GM18858 (cell line): ENCODE measurements around the gene GLI3.

ENCODE experiments used
- ATAC-seq: cut with Tn5 transposase; IDR thresholded peaks from one replicate; pipeline ENCODE4 v1.9.1; 2021; ENCODE audit not compliant: unreplicated experiment

The GLI3 gene

DNA sequence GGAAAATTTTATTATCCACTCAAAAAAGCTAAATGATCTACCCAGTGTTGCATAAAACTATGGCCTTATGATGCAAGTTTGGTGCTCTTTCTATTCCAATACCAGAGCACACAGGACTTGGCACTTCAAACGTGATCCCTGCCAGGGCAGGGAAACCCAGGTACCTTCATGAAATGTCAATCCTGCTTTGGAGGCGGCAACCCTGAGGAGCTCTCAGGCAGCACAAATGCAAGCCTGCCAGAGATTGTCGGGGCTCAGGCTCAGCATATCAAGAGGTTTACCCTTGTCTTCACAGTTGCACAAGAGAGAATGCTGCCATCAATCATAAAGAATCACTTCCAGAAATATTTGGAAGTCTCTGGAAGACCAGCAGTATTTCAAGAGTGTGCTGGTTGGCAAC is 151.5 kb downstream of the GLI3 start:
- no peak for ATAC-seq

DNA sequence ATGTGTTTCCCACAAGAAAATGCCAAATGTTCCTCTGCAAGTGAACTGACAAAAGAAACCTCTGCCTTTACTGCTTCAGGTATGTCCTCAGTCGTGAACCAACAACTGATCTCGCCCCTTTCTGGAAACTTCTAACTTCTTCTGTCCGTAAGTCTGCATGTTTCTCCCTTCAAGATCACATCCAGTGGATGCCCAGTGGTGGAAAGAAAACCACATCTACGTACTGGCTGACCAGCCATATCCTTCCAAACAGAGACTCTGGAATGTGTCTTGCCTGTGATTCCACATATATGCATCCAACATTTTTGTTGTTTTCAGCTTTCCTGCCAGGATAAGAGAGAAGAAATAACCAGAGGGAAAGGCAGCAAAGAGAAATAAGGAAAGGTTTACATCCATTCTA is 152.7 kb downstream of the GLI3 start:
- ATAC-seq: no peak

DNA sequence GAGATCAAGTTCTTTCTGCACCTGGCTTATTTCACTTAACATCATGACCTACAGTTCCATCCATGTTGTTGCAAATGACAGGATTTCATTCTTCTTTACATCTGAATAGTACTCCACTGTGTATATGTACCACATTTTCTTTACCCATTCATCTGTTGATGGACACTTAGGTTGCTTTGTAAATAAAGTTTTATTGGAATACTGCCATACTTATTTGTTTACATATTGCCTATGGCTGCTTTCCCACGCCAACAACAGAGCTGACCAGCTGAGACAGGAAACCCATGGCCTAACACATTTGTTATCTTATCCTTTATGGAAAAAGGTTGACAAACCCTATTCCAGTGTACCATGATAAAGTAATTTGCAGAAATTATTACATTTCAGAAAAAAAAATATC is 153.7 kb downstream of the GLI3 start:
- ATAC-seq: no peak

DNA sequence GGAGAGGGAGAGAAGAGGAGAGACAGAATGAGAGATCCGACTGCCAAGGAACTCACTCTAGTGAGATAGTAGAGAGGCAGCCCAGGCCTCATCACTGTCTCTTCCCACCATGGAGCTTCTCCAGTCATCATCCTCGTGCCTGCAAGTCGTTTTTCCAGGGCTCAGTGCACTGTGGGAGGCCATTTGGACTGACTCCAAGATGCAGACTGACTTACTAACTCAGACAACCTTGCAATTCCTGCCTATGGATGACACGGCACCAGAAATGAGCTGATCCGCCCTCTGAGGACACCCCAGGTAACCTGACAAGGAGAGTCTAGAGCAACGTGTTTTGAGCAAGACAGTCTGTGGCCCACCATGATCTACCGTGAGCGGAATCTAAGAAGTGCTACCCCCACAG is 154.9 kb downstream of the GLI3 start:
- no peak for ATAC-seq

DNA sequence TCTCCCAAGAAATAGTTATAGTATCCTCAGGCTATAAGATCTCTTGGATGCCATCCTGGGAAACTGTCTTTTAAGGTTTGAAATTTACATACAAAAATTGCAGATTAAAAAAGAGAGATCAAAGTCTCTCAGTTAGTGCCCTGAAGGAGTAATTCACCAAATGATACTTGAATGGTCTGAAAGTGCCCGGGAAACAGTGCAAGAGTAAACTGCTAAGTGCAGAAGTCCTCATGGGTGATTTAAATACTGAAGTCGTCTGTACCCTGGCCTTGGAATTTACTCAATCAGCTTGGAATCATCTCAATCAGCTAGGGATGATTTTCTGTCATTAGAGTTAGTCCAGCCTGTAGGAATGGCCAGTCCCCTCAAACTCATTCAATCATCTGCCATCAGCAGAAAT is 155.3 kb downstream of the GLI3 start:
- no peak for ATAC-seq

DNA sequence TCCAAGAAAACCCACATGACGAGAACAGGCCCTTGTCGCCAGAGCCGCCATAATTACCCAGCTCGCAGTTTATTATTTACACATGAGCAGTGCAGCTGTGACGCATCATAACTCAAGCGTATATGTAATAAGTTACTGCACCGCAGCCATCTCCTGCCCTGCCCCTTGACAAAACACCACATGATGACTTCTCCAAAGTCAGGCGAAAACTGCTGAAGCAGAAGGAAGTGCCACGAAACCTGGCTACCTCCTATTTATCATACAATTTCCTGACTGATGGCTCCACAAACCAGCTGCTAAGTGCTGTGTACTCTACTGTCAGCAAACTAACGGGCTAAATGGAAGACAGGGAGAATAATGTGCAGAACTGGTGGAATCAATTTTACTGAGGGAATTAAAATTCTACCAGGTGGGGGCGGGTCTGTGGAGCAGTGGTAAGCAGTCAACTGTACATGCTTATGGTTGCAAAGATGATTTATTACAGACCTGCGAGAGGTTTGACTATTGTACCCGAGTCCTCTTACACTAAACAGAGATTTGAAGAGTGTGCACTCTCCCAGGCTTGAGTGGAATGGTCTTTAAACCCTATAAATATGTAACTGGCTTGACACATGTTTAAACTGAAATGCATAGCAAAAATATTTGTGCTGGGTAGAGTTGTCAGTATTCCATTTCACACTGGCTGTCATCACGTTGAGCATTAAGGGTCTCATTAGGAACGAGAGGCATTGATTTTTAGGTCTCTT is 156.0 kb downstream of the GLI3 start:
- ATAC-seq: no peak

DNA sequence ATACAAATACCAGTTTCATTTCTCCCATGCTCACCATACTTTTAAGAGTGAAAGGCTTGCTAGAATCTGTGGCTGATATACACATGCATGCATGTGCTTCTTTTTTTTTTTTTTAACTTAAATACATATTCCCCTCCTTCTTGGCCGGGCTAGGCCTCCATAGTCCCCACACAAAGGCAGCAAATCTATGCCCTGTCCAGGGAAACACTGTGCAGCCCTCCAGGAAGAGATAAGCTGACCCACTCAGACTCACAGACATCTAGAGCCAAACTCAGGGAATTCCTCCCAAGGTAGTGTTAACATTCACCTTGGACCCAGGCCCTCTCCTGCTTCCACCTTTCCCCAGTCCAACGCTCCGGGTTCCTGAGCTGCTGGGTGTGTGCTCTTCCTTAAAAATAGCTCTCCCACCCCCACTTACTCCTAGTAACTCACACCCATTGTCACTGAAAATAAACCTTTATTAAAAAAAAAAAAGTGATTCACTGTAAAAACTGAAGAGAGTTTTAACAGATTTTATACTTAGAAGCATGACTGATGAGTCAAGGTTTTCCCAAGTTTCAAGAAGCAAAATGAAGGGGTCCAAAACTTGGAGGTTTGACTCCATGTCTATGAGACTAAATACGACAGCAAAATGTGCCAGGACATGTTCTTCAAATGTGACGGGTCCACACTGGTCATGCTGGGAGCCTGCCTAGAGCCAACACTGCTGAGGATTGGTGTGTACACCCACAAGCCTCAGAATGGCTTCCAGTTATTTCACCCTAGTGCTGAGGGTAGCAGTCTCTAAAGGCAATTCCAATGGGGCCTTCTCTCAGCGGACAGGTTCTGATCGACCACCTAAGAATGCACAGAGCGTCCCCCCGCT is 159.5 kb downstream of the GLI3 start:
- ATAC-seq: no peak

DNA sequence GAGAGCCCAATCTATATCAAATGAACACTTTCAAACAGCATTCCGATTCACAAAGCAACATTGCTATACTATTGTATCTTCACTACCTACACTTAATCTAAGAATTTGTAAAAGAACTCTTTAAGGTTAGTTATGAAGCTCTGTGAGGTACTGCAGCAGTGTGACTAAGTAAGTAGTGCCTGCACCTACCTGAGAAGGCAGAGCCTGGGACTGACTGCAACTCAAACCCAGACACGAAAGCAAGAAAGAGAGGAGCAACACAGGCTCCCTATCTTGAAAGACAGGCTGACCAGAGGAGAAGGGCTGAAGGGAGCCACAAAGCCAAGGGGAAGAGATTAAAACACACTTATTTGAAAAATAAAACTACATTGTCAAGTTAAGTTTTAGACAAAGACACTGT is 160.1 kb downstream of the GLI3 start:
- ATAC-seq: no peak

DNA sequence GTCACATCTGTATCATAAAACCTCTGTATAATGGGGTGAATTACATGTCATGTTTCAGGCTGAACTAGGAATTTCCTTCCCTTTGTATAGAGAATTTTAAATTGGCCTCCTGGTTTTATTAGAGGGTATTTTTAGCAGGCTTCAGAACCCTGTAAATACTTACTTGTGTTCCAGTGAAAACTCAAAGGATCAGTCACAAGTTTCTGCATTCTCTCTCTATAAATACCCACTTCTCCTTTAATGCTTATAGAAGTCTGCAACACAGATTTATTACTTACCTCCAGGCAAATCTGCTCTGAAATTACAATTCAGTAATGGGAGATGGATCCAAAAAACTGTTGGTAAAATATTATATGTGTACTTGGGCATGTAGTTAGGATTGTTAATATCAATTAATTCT is 161.6 kb downstream of the GLI3 start:
- no peak for ATAC-seq

DNA sequence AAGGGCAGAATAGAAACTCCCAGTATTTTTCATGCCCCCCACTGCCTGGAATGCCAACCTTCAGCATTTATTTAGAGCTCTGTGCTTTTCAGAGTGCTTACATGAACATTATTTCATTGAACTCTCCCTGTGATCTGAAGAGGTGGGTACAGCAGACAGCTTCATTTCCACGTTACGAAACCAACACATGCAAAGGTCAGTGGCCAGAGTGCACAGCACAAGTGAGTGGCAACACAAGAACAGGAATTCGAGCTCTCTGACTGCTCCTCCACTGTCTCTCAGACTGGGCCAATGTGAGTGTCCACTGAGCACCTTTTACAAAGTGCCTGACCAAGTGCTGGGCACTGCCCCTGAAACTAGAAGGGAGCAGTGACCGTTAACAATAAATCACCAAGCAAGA is 162.9 kb downstream of the GLI3 start:
- ATAC-seq: no peak

DNA sequence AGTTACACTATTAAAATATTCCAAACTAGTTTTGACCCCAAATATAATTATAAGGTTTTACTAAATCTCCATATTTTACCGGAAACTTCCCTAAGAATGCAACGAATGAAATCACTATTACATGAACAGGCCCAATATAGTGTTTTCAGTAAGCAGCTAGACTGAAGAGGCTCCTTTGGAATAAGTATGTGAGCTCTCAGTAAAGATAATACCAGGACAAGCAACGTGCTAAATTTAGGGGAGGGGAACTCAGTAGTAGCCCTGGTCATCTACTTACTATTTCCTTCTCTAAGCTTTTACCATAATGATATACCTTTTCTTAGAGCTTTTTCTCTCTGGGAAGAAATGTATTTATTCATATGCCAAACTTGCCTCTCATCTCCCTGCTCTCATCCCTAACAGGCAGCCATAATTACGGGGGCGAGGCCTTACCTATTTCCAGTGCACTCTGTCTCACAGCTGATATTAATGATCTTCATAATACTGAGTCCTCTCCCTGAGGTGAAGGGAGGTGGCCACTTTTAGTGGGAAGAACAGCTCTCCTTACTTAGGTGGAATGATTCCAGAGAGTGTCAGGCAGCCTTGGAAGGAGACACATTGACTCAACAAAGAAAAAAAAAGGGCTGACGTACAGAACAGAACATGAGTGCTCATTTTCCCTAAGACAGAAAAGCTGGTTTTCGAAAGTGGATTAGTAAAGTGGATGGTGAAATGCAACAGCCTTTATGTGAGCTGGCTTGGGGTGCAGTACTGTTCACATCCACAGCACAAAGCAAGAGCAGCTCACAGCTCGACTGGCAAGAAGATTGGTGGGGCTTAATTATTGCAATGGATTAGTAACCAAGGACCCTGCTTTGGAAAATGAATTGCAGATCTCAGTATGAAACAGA is 165.4 kb downstream of the GLI3 start:
- ATAC-seq: no peak

DNA sequence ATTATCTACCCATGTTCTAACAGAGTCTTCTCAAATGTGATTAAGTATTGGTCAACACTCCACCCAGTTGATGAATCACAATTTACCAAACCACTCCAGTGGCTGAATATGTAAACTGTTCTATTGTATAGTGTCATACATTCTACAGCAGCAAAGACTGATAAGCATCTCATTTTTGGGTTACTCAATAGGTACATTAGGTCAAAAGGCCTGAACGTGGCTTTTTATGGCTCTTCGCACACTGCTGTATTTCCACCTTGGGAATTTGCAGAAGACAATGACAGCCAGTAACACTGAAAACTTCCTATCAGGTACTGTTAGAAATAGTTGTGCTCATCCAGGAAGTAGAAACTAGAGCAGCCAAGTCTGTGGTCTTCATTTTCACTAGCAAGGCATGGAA is 166.9 kb downstream of the GLI3 start:
- no peak for ATAC-seq

DNA sequence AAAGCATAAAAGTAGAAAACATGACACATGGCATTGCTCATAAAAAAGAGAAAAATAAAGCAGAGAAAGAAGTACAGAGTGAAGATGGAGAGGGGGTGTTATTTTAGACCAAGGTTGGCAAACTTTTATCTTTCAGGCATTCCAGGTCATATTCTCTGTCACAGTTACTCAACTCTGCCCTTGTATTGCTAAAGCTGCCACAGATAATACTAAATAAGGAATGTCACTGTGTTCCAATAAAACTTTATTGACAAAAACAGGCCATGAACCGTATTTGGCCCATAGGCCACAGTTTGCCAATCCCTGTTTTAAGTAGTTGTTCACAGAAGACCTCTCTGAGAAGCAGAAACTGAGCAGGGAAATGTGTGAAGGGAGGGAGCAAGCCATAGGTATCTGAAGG is 167.4 kb downstream of the GLI3 start:
- no peak for ATAC-seq

DNA sequence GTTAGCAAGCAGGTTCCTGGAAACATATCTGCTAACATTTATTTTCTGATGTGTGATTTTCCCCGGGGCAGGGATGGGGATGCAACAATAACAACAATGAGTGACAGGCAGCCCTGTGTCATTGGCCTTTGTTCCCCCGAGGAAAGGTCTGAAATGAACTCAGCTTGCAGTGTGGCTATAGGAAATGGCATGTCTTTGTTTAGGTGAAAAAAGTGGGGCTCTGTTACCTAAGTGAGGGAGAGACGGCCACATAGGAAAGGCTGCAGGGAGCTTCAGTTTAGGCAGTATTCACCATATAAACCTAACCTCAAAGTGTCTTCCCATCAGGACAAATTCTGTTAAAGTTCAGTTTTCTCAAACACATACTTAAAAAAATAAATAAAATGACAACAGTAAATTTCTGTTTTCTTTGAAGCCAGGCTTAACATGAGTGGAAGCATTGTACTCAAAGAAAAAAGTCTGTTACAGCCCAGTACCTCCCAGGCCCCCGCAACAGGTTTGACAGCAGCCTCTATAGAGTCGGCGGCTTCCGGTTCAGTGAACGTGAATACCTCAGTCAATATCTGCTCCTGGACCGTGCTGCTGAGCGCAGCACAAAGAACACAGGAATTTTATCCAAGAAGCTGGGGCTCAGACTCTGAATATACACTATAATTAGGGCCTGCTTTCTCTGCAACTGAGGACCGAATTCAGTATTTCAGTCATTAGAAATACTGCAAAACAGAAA is 168.3 kb downstream of the GLI3 start:
- no peak for ATAC-seq

DNA sequence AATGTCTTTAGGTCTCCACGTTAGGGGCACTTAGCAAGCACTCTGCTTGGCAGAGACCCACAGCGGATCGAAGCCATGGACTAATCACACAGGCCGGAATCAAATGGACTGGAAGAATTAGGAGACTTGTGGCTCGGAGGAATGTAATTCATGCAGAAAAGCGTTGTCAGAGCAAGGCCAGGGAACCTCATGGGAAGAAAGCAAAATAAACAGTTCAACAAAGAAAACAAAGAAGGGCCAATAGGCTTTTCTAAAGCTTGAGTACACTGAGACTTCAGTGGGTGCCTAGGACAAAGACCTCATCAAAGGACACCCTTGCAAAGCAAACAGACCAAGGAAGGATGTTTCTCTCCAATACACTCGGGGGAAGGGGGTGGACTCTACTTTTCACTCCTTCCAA is 171.1 kb downstream of the GLI3 start:
- ATAC-seq: no peak

DNA sequence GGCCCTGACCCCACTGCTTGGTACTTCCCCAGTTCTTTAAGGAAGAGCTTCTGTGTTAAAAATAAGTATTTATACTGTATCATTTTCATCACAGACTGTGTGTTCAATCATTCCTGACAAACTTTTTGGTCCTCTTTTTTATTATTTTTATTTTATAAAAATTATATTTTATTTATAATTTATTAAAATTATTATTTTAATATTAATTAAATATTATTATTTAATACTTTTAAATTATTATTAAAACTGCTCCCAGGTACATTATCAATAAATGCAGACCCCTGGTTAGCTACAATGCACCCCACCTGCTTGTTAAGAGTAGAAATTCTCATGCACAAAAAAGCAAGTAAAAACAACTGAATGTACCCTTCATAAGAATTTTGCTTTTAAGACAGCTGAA is 172.0 kb downstream of the GLI3 start:
- no peak for ATAC-seq

DNA sequence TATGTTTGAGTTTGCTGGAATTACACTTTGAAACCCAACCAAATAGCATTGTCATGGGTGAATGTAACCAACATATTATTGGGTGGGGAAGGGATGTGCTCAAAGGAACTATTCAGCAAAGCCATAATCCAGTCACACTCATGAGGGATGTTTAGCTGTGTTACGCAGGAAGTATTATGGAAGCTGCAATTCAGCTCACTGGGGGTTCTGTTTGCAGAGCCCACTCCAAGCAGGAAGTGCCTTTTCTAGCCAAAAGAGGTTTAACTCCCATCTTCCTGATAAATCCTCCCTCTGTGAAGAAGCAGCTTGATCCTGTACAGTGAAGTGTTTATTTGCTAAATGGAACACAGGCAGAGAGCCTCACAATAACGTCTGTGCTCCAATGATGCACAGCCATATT is 172.5 kb downstream of the GLI3 start:
- ATAC-seq: no peak

DNA sequence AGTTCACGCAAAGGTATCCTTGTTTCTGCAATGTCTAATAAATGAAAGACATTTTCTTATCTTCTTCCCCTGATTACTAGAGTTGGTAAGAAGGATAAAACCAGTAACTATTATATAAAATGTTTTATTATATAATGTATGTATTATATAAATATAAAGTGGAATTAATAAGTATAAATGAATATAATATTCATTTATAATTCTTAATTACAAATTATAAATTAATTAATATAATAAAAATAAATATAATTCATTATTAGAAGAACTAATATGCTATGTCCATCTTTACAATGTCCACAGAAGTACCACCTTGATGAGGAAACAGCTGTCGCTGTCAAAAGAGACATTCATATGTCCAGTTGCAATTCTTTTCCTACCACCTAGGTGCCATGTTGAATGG is 177.7 kb downstream of the GLI3 start:
- no peak for ATAC-seq

DNA sequence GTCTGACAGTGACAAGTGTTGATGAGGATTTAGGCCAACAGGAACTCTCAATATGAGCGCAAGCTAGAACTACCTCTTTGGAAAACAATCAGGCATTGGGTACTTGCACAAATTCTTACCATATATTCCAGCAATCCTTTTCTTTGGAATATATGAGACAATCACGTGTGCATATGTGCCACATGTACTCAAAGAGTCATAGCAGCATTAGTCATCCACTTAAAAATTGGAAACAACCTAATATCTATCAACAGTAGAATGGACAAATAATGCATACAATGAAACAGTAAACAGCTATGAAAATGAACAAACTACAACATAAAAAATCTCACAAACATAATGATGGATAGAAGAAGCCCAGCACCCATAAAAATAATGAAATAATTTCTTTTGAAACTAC is 179.7 kb downstream of the GLI3 start:
- ATAC-seq: no peak

DNA sequence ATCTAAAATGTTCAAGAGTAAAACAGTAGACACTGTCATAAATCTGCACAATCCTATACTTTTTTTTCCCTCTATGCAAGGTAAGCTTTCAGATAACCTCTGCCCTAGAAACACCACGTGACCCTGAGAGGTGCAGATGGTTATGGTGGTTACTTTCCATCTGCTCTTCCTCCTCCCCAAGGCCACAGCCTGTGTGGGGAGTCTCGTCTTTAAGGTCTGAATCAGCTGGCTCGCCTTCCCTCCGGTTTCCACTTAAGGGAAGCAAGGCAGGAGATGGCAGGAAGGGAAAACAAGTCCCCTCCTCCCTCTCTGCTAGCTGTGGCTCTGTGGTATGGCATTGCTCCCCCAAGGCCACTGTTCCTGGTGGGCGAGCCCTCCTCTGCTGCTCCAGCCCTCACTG is 181.8 kb downstream of the GLI3 start:
- no peak for ATAC-seq

DNA sequence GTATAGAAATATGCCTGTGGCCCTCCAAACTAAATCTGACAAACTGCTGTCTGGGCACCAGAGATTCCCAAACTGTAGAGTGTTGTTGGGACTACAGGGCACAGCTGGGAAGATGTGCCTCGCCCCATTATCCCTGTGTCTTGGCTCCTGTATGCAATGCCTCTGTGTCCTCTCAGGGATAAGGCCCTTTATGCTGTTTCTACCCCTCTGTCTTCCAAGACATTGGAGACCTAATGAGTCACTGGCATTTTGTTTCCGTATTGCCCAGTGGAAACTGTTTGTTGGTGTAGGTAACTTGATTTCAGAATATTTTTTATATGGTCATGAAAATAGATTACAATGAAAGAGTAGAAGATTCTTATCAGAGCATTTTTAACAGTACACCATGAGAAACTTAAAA is 183.2 kb downstream of the GLI3 start:
- no peak for ATAC-seq
